ENCODE measurements around the gene TUBA4A. TPM values are rescaled to one million over a fixed set of nuclear protein-coding genes. Genes with fewer than 3 reads are reported as not detected.
A peak's percentile ranks its signal among the peaks of the same experiment; 100 is the strongest.

The TUBA4A gene
- total and polyA plus RNA-seq, 2 of the 8 experiments (the other 6 are each of a cell fraction or from before 2014, with no cell fraction given), result 67.3 to 172 TPM

DNA sequence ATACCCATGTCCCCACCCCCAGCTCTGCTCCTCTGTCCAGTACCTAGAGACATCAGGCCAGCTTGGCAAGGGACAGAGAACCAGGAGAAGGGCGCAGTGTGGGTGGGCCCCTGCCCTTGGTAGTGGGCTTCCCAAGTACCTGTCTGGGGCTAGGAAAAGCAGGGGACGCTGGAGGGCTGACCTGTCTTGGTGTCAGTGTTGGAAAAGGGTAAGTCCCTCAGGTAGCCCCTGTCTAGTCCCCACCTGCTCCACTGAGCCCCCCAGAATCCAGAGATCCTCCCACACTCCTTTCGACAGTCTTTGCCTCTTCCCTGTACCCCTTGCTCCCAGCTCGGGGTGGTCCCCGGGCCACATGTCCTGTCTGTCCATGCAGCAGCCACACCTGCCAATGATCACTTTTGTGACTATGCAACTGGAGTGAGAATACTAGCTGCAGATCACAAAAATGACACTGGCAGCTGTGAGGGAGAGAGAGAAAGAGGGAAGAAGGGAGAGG lies 40.1 kb upstream of the TUBA4A start:
- H4K5ac ChIP-seq (ENCODE audit: insufficient read length, low read depth, low read length), result no peak overlapping the region
- H3K23me2 ChIP-seq (ENCODE audit: low read depth, low read length), result peaks cover 4% of the 10 kb centered on the region; the same call in 1 of the 2 replicates
- no peak overlapping the region for H3K9ac ChIP-seq (replicated peaks in 1 of 4; ENCODE audit: extremely low read depth in 1 of 4, low read depth in 3 of 4, low read length in 3 of 4)
- H2BK120ac ChIP-seq (replicated peaks; ENCODE audit: low read depth, low read length), result no peak overlapping the region
- H2BK12ac ChIP-seq (ENCODE audit: low read depth, low read length), result peak overlapping the region; percentile 60; the same call in 1 of the 2 replicates
- H3K4me1 ChIP-seq (replicated peaks in 1 of 4; ENCODE audit: control insufficient read depth in 3 of 4, insufficient read depth in 4 of 4, low read length in 3 of 4), result peaks cover 0 to 5% (median under 1%) of the 10 kb centered on the region in 4 experiments; a peak in 3 of 7 replicates
- no peak for DNase-seq (ENCODE audit: low read depth in 1 of 2, low spot score in 2 of 2)
- H3K23ac ChIP-seq (ENCODE audit: insufficient read length), result no peak overlapping the region
- H3K27ac ChIP-seq (ENCODE audit: low read depth, low read length), result no peak overlapping the region
- peak overlapping the region; percentile 71 for H4K91ac ChIP-seq (replicated peaks; ENCODE audit: insufficient read length, low read length)
- H3K4me2 ChIP-seq (ENCODE audit: insufficient read depth in 1 of 2, low read depth in 2 of 2, low read length in 2 of 2), result peak overlapping the region; percentile 69 to 76
- H3K4me3 ChIP-seq (ENCODE audit: extremely low read depth in 1 of 4, insufficient read depth in 2 of 4, low read depth in 3 of 4, low read length in 4 of 4), result peak overlapping the region in 3 of 4 experiments; percentile 60 to 74 (median 74); a peak in 4 of 8 replicates
- 0 out of 4 replicates have a peak, but pooled peaks cover 0 to 5% of the 10 kb centered on the region in 2 experiments for H3K9me3 ChIP-seq (ENCODE audit: insufficient read depth in 2 of 2, low read depth in 1 of 2, low read length in 1 of 2)
- CTCF ChIA-PET (ENCODE audit: partially characterized antibody), result interaction anchor here (0.6 to 11.7 kb wide), 18 partner anchors 10 to 183 kb away, joined by 3 to 220 read pairs (median 4); partner anchors contain the start of genes ANKZF1, ATG9A, CNPPD1 and DNAJB2
- H3K14ac ChIP-seq (ENCODE audit: insufficient read length), result no peak overlapping the region
- no peak for FAIRE-seq
- H2BK15ac ChIP-seq (ENCODE audit: low read length), result 0 out of 2 replicates have a peak overlapping the region, but pooled peaks have one; percentile 29
- no peak overlapping the region for H2AFZ ChIP-seq (ENCODE audit: low read length)
- H2BK5ac ChIP-seq (ENCODE audit: low read depth, low read length), result no peak overlapping the region
- no peaks in the 10 kb centered on the region for H3K36me3 ChIP-seq (ENCODE audit: control insufficient read depth in 2 of 4, insufficient read depth in 4 of 4, low read length in 3 of 4)
- H4K8ac ChIP-seq (ENCODE audit: extremely low read depth, insufficient read depth, low read length), result peak overlapping the region; percentile 16
- H4K20me1 ChIP-seq (replicated peaks in 1 of 2; ENCODE audit: control insufficient read depth in 1 of 2, insufficient read depth in 2 of 2, low read length in 2 of 2), result no peaks in the 10 kb centered on the region
- POLR2A ChIA-PET (ENCODE audit: partially characterized antibody), result interaction anchor here (0.6 to 4.3 kb wide), 6 partner anchors 10 to 86 kb away, joined by 3 to 33 read pairs (median 4); partner anchors contain the start of genes DNAJB2, GLB1L and STK16
- peaks cover 0 to 24% (median 13%) of the 10 kb centered on the region in 4 experiments; a peak in 6 of 7 replicates for H3K27me3 ChIP-seq (replicated peaks in 1 of 4; ENCODE audit: control insufficient read depth in 3 of 4, extremely low read depth in 1 of 4, insufficient read depth in 3 of 4, low read length in 3 of 4)
- H2BK20ac ChIP-seq (ENCODE audit: low read length), result no peak overlapping the region
- H3K79me1 ChIP-seq (ENCODE audit: low read depth, low read length), result no peaks in the 10 kb centered on the region; the same call in 1 of the 2 replicates
- H3K79me2 ChIP-seq (ENCODE audit: control insufficient read depth in 1 of 2, insufficient read depth in 2 of 2, low read length in 2 of 2), result no peaks in the 10 kb centered on the region
- TF ChIP-seq, protein P1, sequence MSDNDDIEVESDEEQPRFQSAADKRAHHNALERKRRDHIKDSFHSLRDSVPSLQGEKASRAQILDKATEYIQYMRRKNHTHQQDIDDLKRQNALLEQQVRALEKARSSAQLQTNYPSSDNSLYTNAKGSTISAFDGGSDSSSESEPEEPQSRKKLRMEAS (IDR thresholded peaks at IDR 0.05), result no peak
- TF ChIP-seq SP1 (IDR thresholded peaks at IDR 0.05; ENCODE audit: low read depth, low read length) (no peak), SUZ12 (IDR thresholded peaks at IDR 0.05; ENCODE audit: low read length) (no peak), MAFK (IDR thresholded peaks at IDR 0.05; ENCODE audit: low read depth, low read length) (no peak), CTBP2 (IDR thresholded peaks at IDR 0.05; ENCODE audit: borderline replicate concordance, insufficient read depth, insufficient read length, low read length) (no peak), CHD2 (IDR thresholded peaks at IDR 0.05; ENCODE audit: low read length) (no peak), EGR1 (IDR thresholded peaks at IDR 0.05; ENCODE audit: borderline replicate concordance, low read depth, low read length) (no peak), YY1 (IDR thresholded peaks at IDR 0.05; ENCODE audit: low read depth, low read length) (no peak), ASH2L (IDR thresholded peaks at IDR 0.05; ENCODE audit: low read length) (no peak), BRCA1 (IDR thresholded peaks at IDR 0.05; ENCODE audit: low read depth, low read length) (no peak), SAP30 (IDR thresholded peaks at IDR 0.05; ENCODE audit: insufficient read depth, insufficient replicate concordance, low read length) (no peak)
- 0 out of 2 replicates have a peak overlapping the region, but pooled peaks have one; percentile 25 for H2AK5ac ChIP-seq (ENCODE audit: low read depth, low read length)
- WGBS, 2 experiments (ENCODE audit: extremely low coverage in 1 of 2, insufficient coverage in 1 of 2, insufficient read length in 1 of 2, insufficient replicate concordance in 2 of 2, low coverage in 1 of 2, low lambda C conversion rate in 2 of 2, missing lambda C conversion rate in 1 of 2), result 84% methylated on average over 5 of the region's 5 CpGs; no CpG with 5 or more reads in 1 of the 2 experiments
- no peak overlapping the region for H3K18ac ChIP-seq (ENCODE audit: extremely low read depth, low read length)
- H3K56ac ChIP-seq (replicated peaks; ENCODE audit: insufficient read length, low read depth, low read length), result no peak overlapping the region
- peak overlapping the region; percentile 92 for H3K4ac ChIP-seq (replicated peaks; ENCODE audit: insufficient read length, low read depth, low read length)

Data from H1 (cell line).